ENCODE data around the gene PRKD1.

DNA sequence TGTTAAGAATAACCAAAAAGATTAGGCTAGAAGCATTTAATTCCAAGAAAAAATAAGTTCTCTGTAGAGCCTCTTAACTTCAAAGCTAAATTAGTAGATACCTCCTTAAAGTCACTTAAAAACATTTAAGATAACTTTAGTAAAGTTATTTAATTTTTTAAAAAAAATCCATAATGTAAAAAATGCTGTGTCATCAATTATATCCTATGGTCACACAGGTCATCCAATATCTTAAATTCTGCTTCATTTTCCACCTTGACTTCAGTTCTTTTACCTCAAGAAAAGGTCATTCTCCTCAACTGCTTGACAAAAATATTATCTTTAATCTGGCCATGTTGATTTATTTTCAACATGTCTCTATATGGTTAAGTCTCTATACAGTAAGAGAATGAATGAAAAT, 274.3 kb downstream of the PRKD1 start:
- TF ChIP-seq, protein P1, sequence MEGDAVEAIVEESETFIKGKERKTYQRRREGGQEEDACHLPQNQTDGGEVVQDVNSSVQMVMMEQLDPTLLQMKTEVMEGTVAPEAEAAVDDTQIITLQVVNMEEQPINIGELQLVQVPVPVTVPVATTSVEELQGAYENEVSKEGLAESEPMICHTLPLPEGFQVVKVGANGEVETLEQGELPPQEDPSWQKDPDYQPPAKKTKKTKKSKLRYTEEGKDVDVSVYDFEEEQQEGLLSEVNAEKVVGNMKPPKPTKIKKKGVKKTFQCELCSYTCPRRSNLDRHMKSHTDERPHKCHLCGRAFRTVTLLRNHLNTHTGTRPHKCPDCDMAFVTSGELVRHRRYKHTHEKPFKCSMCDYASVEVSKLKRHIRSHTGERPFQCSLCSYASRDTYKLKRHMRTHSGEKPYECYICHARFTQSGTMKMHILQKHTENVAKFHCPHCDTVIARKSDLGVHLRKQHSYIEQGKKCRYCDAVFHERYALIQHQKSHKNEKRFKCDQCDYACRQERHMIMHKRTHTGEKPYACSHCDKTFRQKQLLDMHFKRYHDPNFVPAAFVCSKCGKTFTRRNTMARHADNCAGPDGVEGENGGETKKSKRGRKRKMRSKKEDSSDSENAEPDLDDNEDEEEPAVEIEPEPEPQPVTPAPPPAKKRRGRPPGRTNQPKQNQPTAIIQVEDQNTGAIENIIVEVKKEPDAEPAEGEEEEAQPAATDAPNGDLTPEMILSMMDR (IDR thresholded peaks at IDR 0.05): no peak
- no peak for TF ChIP-seq POLR2A (IDR thresholded peaks at IDR 0.05)

Data from right lobe of liver (tissue), 4 donors.